Measurements from ENCODE around the gene RANBP1.
A peak's percentile ranks its signal among the peaks of the same experiment; 100 is the strongest.

RANBP1 gene

GRCh38 chr22:20135265-20135664 lies 19.4 kb downstream of the RANBP1 start:
- DNase-seq (ENCODE audit: low read depth) = no peak
- TF ChIP-seq CTCF (IDR thresholded peaks at IDR 0.05; ENCODE audit: control insufficient read depth, extremely low read depth, insufficient read depth) = no peak
- H3K4me3 ChIP-seq (ENCODE audit: low read depth, low read length) = no peak overlapping the region

- DNase-seq (ENCODE audit: low read depth) = no peak
- no peak overlapping the region for H3K4me3 ChIP-seq (ENCODE audit: low read depth, low read length)
- no peak for TF ChIP-seq CTCF (IDR thresholded peaks at IDR 0.05; ENCODE audit: control insufficient read depth, extremely low read depth, insufficient read depth)
Observed at GRCh38 chr22:20135806-20136602, 20.1 kb downstream of the RANBP1 start.

- no peak for DNase-seq (ENCODE audit: low read depth)
- no peak overlapping the region for H3K4me3 ChIP-seq (ENCODE audit: low read depth, low read length)
- TF ChIP-seq CTCF (IDR thresholded peaks at IDR 0.05; ENCODE audit: control insufficient read depth, extremely low read depth, insufficient read depth) = no peak
Observed at GRCh38 chr22:20136603-20136873, 20.6 kb downstream of the RANBP1 start.

- no peak for TF ChIP-seq CTCF (IDR thresholded peaks at IDR 0.05; ENCODE audit: control insufficient read depth, extremely low read depth, insufficient read depth)
- no peak overlapping the region for H3K4me3 ChIP-seq (ENCODE audit: low read depth, low read length)
- no peak for DNase-seq (ENCODE audit: low read depth)
Observed at GRCh38 chr22:20137113-20137512, 21.2 kb downstream of the RANBP1 start.

- no peak for TF ChIP-seq CTCF (IDR thresholded peaks at IDR 0.05; ENCODE audit: control insufficient read depth, extremely low read depth, insufficient read depth)
- H3K4me3 ChIP-seq (ENCODE audit: low read depth, low read length) = no peak overlapping the region
- no peak for DNase-seq (ENCODE audit: low read depth)
Observed at GRCh38 chr22:20137671-20138416, 21.9 kb downstream of the RANBP1 start.

- DNase-seq (ENCODE audit: low read depth) = no peak
- TF ChIP-seq CTCF (IDR thresholded peaks at IDR 0.05; ENCODE audit: control insufficient read depth, extremely low read depth, insufficient read depth) = peak; percentile 27; the same call in 1 of the 2 replicates
- no peak overlapping the region for H3K4me3 ChIP-seq (ENCODE audit: low read depth, low read length)
Observed at GRCh38 chr22:20138417-20138738, 22.5 kb downstream of the RANBP1 start.
